Germinal center (tissue), 1 donor: ENCODE measurements around the gene DACT3.
A peak's percentile ranks its signal among the peaks of the same experiment; 100 is the strongest.

ENCODE experiments used
- DNase-seq: peaks from one replicate; pipeline ENCODE4 v3.0.0; 2012; ENCODE audit warnings: mixed read lengths, low spot score

The DACT3 gene, protein sequence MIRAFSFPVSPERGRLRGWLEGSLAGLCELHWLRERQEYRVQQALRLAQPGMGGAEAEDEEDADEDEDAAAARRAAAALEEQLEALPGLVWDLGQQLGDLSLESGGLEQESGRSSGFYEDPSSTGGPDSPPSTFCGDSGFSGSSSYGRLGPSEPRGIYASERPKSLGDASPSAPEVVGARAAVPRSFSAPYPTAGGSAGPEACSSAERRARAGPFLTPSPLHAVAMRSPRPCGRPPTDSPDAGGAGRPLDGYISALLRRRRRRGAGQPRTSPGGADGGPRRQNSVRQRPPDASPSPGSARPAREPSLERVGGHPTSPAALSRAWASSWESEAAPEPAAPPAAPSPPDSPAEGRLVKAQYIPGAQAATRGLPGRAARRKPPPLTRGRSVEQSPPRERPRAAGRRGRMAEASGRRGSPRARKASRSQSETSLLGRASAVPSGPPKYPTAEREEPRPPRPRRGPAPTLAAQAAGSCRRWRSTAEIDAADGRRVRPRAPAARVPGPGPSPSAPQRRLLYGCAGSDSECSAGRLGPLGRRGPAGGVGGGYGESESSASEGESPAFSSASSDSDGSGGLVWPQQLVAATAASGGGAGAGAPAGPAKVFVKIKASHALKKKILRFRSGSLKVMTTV

DNA sequence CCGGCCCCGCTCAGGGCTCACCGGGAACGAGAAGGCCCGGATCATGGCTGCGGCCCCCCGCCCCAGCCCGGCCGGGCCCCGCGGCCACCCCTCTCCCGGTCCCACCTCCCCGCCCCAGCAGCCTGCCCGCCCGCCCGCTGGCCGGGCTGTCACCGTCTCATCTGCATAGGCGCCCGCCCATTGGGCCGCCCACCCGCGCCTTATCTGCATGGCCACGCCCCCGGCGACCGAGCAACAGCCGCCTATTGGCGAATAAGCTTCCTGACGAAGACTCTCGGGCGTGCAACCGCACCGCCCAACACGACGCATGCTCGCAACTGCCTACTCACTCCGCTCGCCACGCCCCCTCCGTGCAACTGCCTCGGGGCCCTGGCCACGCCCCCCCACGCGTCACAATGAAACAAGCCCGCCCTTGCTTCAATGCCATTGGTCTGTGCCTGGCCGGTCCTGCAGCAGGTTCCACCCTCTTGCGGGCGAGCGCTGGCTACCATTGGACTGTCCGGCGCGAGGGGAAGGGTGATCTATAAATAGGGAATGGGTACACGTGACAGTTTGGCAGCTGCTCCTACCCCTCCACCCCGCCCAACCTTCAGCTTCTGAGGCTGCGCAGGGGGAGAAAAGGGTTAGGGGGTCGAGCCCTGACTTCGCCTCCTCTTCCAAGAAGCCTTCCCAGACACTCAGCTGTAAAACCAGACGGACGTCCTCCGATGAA is at the start of gene DACT3:
Gene DACT3 (minus strand): TSS at position 163 of the 712 bp plus-strand sequence. CDS start 118 bp downstream, at position 45.
- peak; percentile 99 for DNase-seq

DNA sequence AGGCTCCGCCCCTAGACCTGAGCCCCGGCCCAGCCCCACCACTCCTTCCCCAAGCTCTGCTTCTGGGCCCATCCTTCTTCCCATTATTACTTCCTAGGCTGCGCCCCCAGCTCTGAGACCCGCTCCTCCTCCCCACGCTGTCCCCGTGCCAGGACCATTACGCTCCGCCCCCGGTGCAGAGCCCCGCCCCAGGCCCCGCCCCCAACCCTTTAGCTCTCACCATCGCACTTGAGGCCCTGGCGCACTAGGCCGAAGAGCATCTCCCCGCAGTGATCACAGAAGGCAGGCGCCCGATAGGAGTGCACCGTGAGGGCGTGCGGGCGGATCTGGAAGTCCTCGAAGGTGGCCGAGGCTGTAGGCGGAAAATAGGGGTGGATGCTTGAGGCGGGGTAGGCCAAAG is 49.7 kb upstream of the DACT3 start:
- DNase-seq, result no peak

DNA sequence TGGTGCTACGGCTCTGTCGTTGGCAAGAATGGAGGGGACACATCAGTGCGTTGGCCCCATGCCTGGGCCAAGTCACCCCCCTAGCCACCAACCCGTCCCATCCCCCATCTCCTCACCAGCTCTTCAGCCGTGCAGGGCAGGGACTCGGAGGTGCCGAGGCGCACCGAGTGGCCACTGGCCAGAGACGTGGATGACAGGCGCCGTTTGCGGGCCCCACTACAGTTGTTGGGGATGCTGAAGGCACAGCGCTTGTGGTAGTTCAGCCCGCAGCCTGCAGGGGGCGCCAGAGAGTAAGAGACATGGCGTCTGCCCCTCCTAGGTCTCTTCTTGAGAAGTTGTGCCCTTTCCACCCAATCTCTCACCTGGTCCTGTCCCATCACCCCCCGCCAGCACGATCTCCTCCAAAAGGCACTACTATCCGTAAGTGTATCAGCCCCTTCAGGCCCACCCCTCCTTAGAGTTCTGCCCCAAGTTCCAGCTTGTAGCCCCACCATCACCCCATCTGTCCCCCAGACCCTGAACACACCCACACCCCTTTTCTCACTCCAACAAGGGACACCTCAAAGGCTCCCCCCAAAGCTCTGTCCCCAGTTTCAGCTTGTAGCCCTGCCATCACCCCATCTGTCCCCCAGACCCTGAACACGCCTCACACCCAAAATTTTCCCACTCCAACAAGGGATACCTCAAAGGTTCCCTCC is 43.5 kb upstream of the DACT3 start:
- DNase-seq, result peak; percentile 87

DNA sequence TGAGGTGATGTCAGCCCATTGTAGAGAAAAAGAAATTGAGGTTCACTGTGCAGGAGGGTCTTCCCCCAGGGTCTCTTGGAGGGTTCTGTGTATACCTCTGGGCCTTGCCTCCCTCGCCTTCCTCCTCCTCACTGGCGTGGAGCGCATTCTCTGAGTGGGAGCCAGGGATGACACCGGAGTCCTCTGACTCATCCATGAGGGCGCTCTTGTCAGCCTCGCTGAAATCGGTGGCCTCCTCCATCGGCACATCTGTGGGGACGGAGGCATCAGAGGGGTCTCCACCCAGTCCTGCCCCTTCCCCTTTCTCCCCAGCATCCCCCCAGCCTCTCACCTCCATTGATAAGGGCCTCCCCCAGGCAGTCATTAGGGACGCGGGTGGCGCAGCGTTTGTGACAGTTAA is 39.7 kb upstream of the DACT3 start:
- no peak for DNase-seq

DNA sequence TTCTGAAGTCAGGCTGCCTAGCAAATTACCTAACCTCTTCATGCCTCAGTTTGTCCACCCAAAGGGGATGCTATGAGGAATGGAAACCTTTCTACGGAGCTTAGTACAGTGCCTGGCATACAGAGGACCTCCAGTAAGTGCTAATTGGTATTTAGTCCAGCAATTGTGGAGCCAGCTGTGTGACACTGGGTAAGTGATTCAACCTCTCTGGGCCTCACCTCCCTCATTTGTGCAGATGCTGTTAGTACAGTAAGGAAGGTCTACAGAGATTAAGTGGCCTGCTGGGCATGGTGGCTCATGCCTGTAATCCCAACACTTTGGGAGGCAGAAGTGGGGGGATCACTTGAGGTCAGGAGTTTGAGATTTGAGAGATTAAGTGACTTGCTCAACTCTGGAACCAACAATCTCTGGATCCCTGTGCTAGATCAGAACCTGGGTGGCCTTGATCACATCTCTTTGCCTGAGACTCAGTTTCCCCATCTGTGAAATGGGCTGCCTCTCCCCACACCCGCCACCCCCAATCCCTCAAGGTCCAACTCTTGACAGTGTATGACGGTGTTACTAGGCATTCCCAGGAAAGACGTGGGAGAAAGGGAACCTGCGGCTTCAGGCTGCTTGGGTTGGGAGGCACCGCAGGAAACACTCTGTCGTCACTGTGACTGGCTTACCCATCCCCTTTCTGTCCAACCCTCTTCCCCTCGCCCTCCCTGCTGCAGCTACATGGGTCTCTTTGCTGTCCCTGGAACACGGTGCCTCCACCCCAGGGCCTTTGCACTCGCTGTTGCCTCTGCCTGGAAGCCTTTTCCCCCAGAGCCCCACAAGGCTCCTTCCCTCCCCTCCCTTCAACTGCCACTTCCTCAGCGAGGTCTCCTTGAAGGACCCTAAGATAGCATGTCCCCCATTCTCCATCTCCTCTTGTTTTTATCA is 37.7 kb upstream of the DACT3 start:
- DNase-seq, result no peak

DNA sequence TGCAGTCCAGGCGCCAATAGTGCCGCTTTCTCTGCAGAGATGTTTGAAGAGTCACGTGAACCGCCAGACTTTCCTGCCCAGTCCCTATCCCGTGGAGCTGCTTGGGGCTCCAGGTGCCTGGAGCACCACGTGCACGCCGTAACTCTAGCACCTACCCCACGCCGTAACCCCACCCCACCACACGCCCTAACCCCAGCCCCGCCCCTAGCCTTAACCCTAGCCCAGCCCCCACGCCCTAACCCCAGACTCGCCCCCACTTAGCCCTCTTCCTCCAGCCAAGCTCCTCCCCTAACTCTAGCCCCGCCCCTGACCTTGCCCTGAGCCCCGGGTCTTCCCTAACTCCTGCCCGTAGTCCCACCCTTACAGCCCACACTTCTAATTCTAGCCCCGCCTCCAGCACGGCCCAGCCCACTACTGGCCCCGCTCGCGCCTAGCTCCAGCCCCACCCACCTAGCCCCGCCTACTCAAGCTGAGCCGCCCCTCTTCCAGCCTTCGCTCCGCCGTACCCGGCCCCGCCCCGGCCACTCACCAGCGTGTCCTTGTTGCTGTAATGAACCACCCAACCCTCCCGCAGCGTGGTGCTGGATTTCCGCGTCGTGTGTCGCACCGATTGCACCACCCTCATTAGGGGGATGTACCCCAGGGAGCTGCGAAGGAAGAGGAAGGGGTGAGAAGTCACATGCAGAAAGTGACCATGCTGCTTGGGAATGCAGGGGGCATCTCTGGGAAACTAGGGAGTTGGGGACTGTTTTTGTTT is 36.4 kb upstream of the DACT3 start:
- DNase-seq, result no peak

DNA sequence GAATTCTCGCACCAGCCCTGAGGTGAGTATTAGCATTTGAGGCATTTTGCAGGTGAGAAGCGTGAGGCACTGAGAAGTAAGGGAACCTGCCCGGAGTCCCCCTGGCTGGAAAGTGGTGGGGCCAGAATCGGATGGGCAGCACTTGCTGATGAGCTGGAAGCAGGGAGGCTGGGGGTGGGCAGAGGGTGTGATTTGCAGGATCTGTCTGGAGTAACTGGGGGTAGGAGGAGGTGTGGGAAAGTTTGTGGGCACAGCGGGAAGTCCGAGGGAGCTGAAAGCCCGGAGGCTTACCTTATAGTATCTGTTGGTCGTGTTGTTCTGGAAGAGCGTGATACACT is 35.9 kb upstream of the DACT3 start:
- DNase-seq, result no peak

DNA sequence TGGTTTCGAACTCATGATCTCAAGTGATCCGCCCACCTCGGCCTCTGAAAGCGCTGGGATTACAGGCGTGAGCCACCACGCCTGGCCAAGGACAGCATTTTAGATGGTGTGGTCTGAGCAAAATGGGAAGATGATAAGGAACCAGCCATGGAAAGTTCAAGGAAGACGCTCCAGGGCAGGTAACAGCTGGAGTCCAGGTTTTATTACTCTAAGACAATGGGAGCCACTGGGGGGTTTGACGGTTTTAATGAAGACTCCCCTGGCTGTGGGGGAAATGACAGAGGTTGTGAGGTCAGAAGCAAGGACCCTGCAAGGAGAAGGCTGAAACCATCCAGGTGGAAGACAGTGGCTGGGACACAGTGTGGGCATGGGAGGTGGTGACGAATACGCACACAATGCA is 35.1 kb upstream of the DACT3 start:
- no peak for DNase-seq

DNA sequence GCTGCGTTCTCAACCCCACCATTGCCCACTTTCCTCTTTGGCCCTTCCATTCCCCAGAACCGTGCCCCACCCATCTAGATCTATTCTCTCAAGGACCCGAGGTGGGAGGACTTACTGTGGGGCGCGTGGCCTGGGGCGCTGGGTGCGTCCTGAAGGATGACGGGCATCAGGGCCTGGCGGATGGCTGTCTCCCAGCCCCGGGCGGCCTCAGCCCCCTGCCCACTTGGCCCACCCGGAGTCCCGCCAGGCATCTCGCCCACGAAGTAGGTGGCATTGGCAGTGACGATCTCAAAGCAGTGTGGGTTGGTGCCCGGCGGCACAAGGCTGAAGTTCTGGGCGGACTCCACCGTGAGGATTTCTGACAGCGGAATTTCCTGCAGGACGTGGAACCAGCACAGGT is 32.8 kb upstream of the DACT3 start:
- DNase-seq, result no peak

DNA sequence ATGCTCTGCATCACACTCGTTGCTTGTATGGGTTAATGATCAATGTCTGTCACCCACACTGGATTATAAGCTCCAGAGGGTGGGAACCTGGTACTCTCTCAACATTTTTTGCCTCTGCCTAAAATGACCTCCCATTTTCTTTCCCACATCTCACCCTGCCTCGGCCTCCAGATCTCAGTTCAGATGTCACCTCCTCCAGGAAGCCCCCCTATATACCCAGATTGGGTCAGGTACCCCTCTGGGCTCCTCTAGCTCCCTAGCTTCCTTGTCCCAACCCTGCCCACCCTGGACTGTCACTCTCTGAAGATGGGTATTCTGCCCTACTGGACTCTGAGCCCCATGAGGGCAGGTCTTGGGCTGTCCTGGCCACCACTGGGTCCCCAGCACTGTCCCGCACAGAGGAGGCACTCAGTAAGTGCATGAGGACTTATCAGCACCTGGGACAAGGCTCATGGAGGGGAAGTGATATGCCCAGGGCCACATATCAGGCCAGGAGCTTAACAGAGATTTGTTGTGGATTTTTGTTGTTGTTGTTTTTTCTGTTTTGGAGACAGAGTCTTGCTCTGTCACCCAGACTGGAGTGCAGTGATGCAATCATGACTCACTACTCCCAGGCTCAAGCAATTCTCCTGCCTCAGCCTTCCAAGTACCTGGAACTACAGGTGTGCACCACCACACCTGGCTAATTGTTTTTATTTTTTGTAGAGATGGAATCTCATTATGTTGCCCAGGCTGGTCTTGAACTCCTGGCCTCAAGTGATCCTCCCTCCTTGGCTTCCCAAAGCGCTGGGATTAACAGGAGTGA is 32.1 kb upstream of the DACT3 start:
- DNase-seq, result no peak

DNA sequence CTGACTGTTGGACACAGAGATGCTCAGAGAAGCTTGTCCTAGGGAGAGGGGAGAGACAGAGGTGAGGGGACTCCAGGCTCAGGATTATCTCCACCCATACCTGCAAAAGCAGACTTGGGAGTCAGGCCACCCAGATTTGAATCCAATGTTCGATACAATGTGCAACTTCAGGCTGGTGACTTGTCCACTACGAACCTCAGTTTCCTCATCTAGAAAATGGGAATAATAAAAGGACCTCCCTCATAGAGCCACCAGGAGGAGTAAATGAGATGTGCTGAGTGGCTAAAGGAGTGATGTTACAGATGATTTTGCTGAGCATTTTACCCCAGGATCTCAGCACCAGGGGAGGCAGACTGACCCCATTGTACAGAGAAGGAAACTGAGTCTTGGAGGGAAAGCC is 31.0 kb upstream of the DACT3 start:
- DNase-seq, result peak; percentile 3

DNA sequence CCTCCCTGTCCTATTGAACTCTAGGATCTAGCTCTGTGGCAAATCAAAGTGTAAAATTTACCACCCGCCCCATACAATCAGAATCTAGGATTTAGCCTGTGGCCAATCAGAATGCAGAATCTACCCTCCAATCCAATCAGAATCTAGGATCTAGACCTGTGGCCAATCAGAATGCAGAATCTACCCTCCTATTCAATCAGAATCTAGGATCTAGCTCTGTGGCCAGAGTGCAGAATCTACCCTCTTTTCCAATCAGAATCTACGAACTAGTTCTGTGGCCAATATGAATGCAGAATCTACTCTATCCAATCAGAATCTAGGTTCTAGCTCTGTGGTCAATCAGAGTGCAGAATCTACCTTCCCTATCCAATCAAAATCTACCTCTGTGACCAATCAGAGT is 30.1 kb upstream of the DACT3 start:
- DNase-seq, result peak; percentile 1

DNA sequence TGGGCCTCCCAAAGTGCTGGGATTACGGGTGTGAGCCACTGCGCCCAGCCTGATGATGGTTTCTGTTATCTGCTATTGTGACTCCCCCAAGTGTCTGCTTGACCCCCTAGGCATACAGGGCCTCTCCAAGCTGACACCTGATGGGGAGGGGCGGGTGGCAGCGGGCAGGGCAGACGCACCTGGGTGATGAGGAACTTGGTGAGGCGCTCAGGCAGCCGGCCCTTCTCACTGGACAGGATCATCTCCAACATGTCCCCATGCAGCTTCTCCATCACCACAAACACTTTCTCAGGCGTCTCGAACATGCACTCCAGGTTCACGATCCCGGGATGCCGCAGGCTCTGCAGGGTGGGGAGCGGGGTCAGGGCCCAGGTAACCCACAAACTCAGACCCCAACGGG is 28.4 kb upstream of the DACT3 start:
- no peak for DNase-seq

DNA sequence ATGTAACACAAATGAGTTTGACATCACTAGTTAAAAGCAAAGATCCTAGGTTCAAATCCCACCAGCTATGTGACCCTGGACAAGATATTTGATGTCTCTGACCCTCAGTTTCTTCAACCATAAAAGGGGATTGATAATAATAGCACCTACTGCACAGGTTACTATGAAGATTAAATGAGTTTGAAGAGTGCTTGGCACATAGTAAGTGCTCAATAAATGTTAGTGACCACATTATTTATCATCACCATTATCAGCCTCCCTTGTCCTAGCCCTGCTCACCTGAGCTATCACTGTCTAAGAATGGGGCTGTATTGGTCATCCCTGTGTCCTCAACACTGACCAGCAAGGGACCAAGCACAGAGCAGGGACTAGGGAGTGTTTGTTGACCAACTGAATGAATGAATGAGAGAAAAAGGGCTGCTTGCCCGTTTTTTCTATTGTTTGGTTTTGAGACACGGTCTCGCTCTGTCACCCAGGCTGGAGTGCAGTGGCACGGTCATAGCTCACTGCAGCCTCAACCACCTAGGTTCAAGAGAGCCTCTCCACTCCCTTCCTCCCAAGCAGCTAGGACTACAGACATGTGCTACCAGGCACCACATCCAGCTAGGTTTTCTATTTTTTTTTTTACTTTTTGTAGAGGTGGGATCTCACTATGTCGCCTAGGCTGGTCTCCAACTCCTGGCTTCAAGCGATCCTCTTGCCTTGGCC is 26.6 kb upstream of the DACT3 start:
- DNase-seq, result no peak

DNA sequence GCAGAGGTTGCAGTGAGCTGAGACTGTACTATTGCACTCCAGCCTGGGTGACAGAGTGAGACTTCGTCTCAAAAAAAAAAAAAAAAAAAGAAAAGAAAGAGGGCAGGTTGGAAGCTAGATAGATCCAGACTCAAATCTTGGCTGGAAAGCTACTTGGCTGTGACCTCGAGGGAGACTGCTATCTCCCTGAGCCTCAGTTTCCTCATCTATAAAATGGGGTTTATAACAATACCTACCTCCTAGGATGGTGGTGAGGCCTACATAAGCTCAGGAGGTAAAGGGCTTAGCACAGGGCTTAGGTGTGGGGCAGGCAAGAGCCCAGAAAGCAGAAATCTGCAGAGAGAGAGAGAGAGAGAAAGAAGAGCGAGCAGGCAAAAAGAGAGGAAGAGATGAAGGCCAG is 24.2 kb upstream of the DACT3 start:
- no peak for DNase-seq

DNA sequence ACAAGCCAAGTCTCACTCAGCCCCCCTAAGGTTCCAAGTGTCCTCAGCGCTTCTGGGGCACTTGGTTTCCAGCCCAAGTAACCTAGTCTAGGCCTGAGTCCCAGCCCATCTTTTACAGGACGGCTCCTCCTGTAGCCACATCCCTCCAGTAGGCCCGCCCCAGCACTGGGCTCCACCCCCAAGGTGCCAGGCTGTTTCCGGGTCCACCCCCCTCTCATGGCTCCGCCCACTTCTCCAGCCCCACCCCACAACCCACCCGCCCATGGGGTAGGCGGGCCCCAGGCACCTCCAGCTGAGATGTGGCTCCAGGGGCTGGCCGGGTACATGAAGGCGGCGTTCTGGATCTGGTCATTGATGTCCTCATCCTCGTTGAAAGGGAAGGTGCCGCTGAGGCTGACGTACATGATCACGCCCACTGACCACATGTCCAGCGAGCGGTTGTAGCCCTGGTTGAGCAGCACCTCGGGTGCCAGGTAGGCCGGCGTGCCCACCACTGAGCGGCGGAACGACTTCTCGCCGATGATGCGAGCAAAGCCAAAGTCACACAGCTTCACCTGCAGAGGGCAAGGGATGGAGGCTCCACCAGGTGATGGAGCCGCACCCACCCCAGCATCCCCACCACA is 17.2 kb upstream of the DACT3 start:
- peak; percentile 89 for DNase-seq

DNA sequence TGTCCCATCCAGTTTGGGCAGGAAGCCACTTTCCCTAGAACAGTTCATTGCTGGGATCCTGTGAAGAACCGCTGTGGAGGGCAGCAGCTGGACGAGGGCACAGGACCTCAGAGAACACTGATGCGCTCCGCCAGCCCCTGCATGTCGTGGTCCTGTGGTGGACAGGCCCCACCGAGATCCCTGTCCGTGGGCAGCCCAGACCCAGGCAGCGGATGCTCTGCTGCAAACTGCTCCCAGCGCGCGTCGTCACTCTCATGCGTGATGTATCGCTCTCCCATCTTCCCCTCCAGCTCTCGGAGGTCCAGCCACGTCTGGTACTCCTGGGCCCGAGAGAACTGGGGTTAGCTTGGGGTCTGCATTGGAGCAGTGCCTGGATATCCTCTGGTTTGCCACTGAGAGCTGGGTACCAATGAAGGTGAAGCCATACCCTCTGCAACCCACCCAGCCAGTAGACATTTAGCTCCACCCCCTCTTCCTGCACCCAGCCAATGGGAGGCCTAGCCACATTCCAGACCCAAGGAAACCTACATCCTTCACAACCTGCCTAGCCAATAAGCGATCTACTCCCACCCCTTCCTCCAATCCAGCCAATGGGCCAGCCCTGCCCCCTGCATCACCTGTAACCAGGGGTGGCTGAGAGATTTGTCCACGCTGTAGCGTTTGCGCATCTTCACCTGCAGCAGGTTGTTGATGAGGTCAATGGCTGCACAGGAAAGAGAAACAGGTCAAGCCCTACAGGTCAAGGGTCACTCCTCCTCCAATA is 13.6 kb upstream of the DACT3 start:
- peak; percentile 11 for DNase-seq

DNA sequence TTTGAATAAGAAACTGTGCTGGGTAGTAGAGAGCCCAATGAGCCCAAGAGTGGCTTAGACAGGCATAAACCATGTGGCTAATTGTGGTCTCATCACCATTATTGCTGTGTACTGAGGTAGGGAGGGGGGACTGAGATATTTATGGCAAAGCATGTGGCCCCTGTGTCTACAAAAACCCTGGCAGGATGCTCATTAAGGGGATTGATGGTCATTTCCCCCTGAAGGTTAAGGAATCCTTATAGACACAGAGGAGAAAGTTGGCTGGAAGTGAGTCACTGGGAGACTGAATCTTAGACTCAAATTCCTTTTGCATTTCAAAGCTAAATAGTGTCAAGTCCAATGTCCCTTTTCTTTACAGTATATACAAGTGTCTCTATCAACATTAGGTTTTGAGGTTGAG is 9.8 kb upstream of the DACT3 start:
- DNase-seq, result no peak
